KMS-11 (cell line): ENCODE measurements around the gene SLC35F3.

Experiments
- H2AFZ ChIP-seq: fragments of 200-600 bp; sonication (generic); 2 replicates; pipeline ENCODE4 v1.6.1; 2016; ENCODE audit warnings: antibody characterized with exemption, mixed run types, low read depth
- H3K27ac ChIP-seq: fragments of 200-600 bp; sonication (generic); 2 replicates; pipeline ENCODE4 v1.6.1; 2016; ENCODE audit warnings: mild to moderate bottlenecking, mixed run types
- H3K27me3 ChIP-seq: fragments of 200-600 bp; sonication (generic); 2 replicates; pipeline ENCODE4 v1.6.1; 2017; ENCODE audit warnings: mild to moderate bottlenecking, low read depth, mixed run types, moderate library complexity; ENCODE audit not compliant: insufficient read depth
- H3K36me3 ChIP-seq: fragments of 200-600 bp; sonication (generic); 2 replicates; pipeline ENCODE4 v1.6.1; 2017; ENCODE audit warnings: mild to moderate bottlenecking, mixed run types; ENCODE audit not compliant: insufficient read depth
- H3K4me1 ChIP-seq: fragments of 200-600 bp; sonication (generic); 2 replicates; pipeline ENCODE4 v1.6.1; 2016; ENCODE audit warnings: mild to moderate bottlenecking, low read depth, mixed run types; ENCODE audit not compliant: poor library complexity, severe bottlenecking
- H3K4me2 ChIP-seq: fragments of 200-600 bp; sonication (generic); 2 replicates; pipeline ENCODE4 v1.7.0; 2016; ENCODE audit warnings: mild to moderate bottlenecking, mixed run types
- H3K4me3 ChIP-seq: fragments of 200-600 bp; sonication (generic); IDR thresholded peaks from 2 replicates; pipeline ENCODE4 v1.6.1; 2017; ENCODE audit warnings: low read depth, low read length, mixed read lengths; ENCODE audit not compliant: insufficient read depth
- H3K79me2 ChIP-seq: fragments of 200-600 bp; sonication (generic); 2 replicates; pipeline ENCODE4 v1.6.1; 2016; ENCODE audit warnings: low read depth, mixed run types; ENCODE audit not compliant: insufficient read depth
- H3K9ac ChIP-seq: fragments of 200-600 bp; sonication (generic); 2 replicates; pipeline ENCODE4 v1.6.1; 2016; ENCODE audit warnings: mild to moderate bottlenecking, mixed run types
- H4K20me1 ChIP-seq: fragments of 200-600 bp; sonication (generic); 2 replicates; pipeline ENCODE4 v1.6.1; 2016; ENCODE audit warnings: mild to moderate bottlenecking, mixed run types; ENCODE audit not compliant: insufficient read depth
- CTCF ChIP-seq: fragments of 200-600 bp; sonication (generic); conservative IDR thresholded peaks from 2 replicates; pipeline ENCODE4 v1.6.1; 2017; ENCODE audit warnings: low read depth, mild to moderate bottlenecking, antibody characterized with exemption, low read length, moderate library complexity, mixed read lengths

The SLC35F3 gene

GRCh38 chr1:233945573-233945972 lies 41.1 kb downstream of the SLC35F3 start:
- Histone ChIP-seq H3K27me3 (no peaks in the 10 kb centered on the region), H3K9ac (no peak overlapping the region), H3K4me1 (no peaks in the 10 kb centered on the region), H3K79me2 (no peaks in the 10 kb centered on the region), H3K36me3 (no peaks in the 10 kb centered on the region), H3K27ac (no peak overlapping the region), H4K20me1 (no peaks in the 10 kb centered on the region), H3K4me2 (no peak overlapping the region), H2AFZ (no peak overlapping the region), H3K4me3 (no peak overlapping the region)
- no peak for TF ChIP-seq CTCF

- Histone ChIP-seq H3K4me2 (no peak overlapping the region), H3K27ac (no peak overlapping the region), H3K4me3 (no peak overlapping the region), H4K20me1 (no peaks in the 10 kb centered on the region), H3K36me3 (no peaks in the 10 kb centered on the region), H3K9ac (no peak overlapping the region), H2AFZ (no peak overlapping the region), H3K79me2 (no peaks in the 10 kb centered on the region), H3K27me3 (no peaks in the 10 kb centered on the region), H3K4me1 (no peaks in the 10 kb centered on the region)
- no peak for TF ChIP-seq CTCF
Measured at GRCh38 chr1:233945979-233946378, 41.5 kb downstream of the SLC35F3 start.

- H3K4me3 ChIP-seq = no peak overlapping the region
- TF ChIP-seq CTCF = no peak
- no peaks in the 10 kb centered on the region for H3K4me1 ChIP-seq
- H3K79me2 ChIP-seq = no peaks in the 10 kb centered on the region
- H3K4me2 ChIP-seq = no peak overlapping the region
- no peak overlapping the region for H3K9ac ChIP-seq
- no peak overlapping the region for H3K27ac ChIP-seq
- H3K36me3 ChIP-seq = no peaks in the 10 kb centered on the region
- no peak overlapping the region for H2AFZ ChIP-seq
- H4K20me1 ChIP-seq = no peaks in the 10 kb centered on the region
- no peaks in the 10 kb centered on the region for H3K27me3 ChIP-seq
Measured at GRCh38 chr1:233946724-233947123, 42.2 kb downstream of the SLC35F3 start.

- no peak for TF ChIP-seq CTCF
- no peaks in the 10 kb centered on the region for H4K20me1 ChIP-seq
- H3K4me3 ChIP-seq = no peak overlapping the region
- H3K4me2 ChIP-seq = no peak overlapping the region
- no peaks in the 10 kb centered on the region for H3K4me1 ChIP-seq
- H3K79me2 ChIP-seq = no peaks in the 10 kb centered on the region
- no peak overlapping the region for H3K9ac ChIP-seq
- H3K27me3 ChIP-seq = no peaks in the 10 kb centered on the region
- H2AFZ ChIP-seq = no peak overlapping the region
- H3K36me3 ChIP-seq = no peaks in the 10 kb centered on the region
- no peak overlapping the region for H3K27ac ChIP-seq
Measured at GRCh38 chr1:233951804-233952203, 47.3 kb downstream of the SLC35F3 start.

GRCh38 chr1:233957691-233958090 lies 53.2 kb downstream of the SLC35F3 start:
- H3K36me3 ChIP-seq = no peaks in the 10 kb centered on the region
- TF ChIP-seq CTCF = no peak
- H3K27me3 ChIP-seq = no peaks in the 10 kb centered on the region
- no peak overlapping the region for H3K27ac ChIP-seq
- no peak overlapping the region for H3K4me3 ChIP-seq
- no peaks in the 10 kb centered on the region for H3K79me2 ChIP-seq
- H4K20me1 ChIP-seq = no peaks in the 10 kb centered on the region
- H2AFZ ChIP-seq = no peak overlapping the region
- H3K4me1 ChIP-seq = no peaks in the 10 kb centered on the region
- no peak overlapping the region for H3K4me2 ChIP-seq
- no peak overlapping the region for H3K9ac ChIP-seq
